Choroid plexus epithelial cell (primary cell): ENCODE measurements around the gene NRXN3.
A peak's percentile ranks its signal among the peaks of the same experiment; 100 is the strongest.

ENCODE experiments used
- DNase-seq: peaks from one replicate; pipeline ENCODE4 v3.0.0-alpha.2; 2010; ENCODE audit warnings: low read depth
- H3K4me3 ChIP-seq: 2 replicates; pipeline ENCODE4 v1.5.1; 2011; ENCODE audit warnings: low read depth, mild to moderate bottlenecking, control low read depth, low read length, moderate library complexity
- CTCF ChIP-seq: conservative IDR thresholded peaks from 2 replicates; pipeline ENCODE4 v1.5.1; 2011; ENCODE audit warnings: low read depth, mild to moderate bottlenecking, control low read depth, inconsistent platforms, low read length, moderate library complexity

Gene NRXN3

GRCh38 chr14:79578470-79578869 is 1408.3 kb downstream of the NRXN3 start:
- DNase-seq, result peak; percentile 70
- TF ChIP-seq CTCF, result no peak
- H3K4me3 ChIP-seq, result no peak overlapping the region

- TF ChIP-seq CTCF, result no peak
- no peak overlapping the region for H3K4me3 ChIP-seq
- DNase-seq, result peak; percentile 32
These were observed 1410.2 kb downstream of the NRXN3 start for GRCh38 chr14:79580414-79580813.

GRCh38 chr14:79580906-79581305 is 1410.7 kb downstream of the NRXN3 start:
- DNase-seq, result no peak
- H3K4me3 ChIP-seq, result no peak overlapping the region
- TF ChIP-seq CTCF, result no peak

- H3K4me3 ChIP-seq, result no peak overlapping the region
- no peak for TF ChIP-seq CTCF
- DNase-seq, result peak; percentile 64
These were observed 1411.9 kb downstream of the NRXN3 start for GRCh38 chr14:79581912-79582576.

GRCh38 chr14:79583738-79584408 is 1413.7 kb downstream of the NRXN3 start:
- peak; percentile 86 for DNase-seq

GRCh38 chr14:79584679-79585078 is 1414.5 kb downstream of the NRXN3 start:
- peak; percentile 69 for TF ChIP-seq CTCF
- no peak overlapping the region for H3K4me3 ChIP-seq
- DNase-seq, result peak; percentile 96

More at GRCh38 chr14:79583738-79584408, 1413.7 kb downstream of the NRXN3 start:
- H3K4me3 ChIP-seq, result no peak overlapping the region
- no peak for TF ChIP-seq CTCF

- H3K4me3 ChIP-seq, result no peak overlapping the region
- peak; percentile 86 for DNase-seq
- TF ChIP-seq CTCF, result no peak
These were observed 1415.7 kb downstream of the NRXN3 start for GRCh38 chr14:79585845-79586244.
